Vagina (tissue), 2 donors: ENCODE data around the gene MEGF6.

Experiments used
- CTCF ChIP-seq, 3 experiments: fragments of 450-650 bp in 2 of 3; fragments of 200-600 bp in 1 of 3; sonication (generic) in 1 of 3; IDR thresholded peaks; one replicate each; pipeline ENCODE4 v1.5.1; 2017 to 2019; ENCODE audit warnings: antibody characterized with exemption in 3 of 3, mild to moderate bottlenecking in 2 of 3, moderate library complexity in 2 of 3
- POLR2A ChIP-seq, 2 donors: fragments of 450-650 bp; IDR thresholded peaks; one replicate each; pipeline ENCODE4 v1.6.1; 2017; ENCODE audit warnings: antibody characterized with exemption in 2 of 2, mild to moderate bottlenecking in 2 of 2, moderate library complexity in 2 of 2
- POLR2AphosphoS5 ChIP-seq, 2 donors: sonication (generic); formaldehyde crosslinking; IDR thresholded peaks; one replicate each; pipeline ENCODE4 v1.9.0; 2017; ENCODE audit warnings: antibody characterized with exemption in 2 of 2, mild to moderate bottlenecking in 2 of 2, low read depth in 1 of 2; ENCODE audit not compliant: insufficient read depth in 1 of 2

- TF ChIP-seq CTCF (IDR thresholded peaks at IDR 0.05) (no peak), POLR2A (IDR thresholded peaks at IDR 0.05) (no peak), POLR2AphosphoS5 (IDR thresholded peaks at IDR 0.05; ENCODE audit: insufficient read depth in 1 of 2, low read depth in 1 of 2) (no peak)
These were observed 141.3 kb downstream of the MEGF6 start for GRCh38 chr1:3469849-3470649.
